ENCODE measurements around the gene PLXNA4.
"Not testable (repeated sequence)": the region's sequence is repeated elsewhere in the genome, so short reads cannot be mapped to it uniquely, and the experiment has no call there.

Gene PLXNA4

GRCh38 chr7:132177708-132178401 lies 398.4 kb downstream of the PLXNA4 start:
- DNase-seq, result peak in 2 of 10 donors; percentile 18 to 43
- intact Hi-C loops (cut with DNase I), result no loop called here

GRCh38 chr7:132176719-132177118 lies 399.6 kb downstream of the PLXNA4 start:
- peak in 1 of 10 donors; percentile 41 for DNase-seq
- intact Hi-C loops (cut with DNase I), result no loop called here

GRCh38 chr7:132171130-132171576 lies 405.1 kb downstream of the PLXNA4 start:
- DNase-seq, result peak in 2 of 10 donors; percentile 22 to 24
- intact Hi-C loops (cut with DNase I), result no loop called here

GRCh38 chr7:132169730-132170129 lies 406.5 kb downstream of the PLXNA4 start:
- intact Hi-C loops (cut with DNase I), result no loop called here
- peak in 1 of 10 donors; percentile 49 for DNase-seq

GRCh38 chr7:132168239-132168638 lies 408.0 kb downstream of the PLXNA4 start:
- peak in 1 of 10 donors; percentile 67 for DNase-seq
- intact Hi-C loops (cut with DNase I), result no loop called here

GRCh38 chr7:132165695-132166094 lies 410.6 kb downstream of the PLXNA4 start:
- DNase-seq, result peak in 2 of 10 donors; percentile 14 to 49
- intact Hi-C loops (cut with DNase I), result not testable (repeated sequence)

GRCh38 chr7:132164558-132165125 lies 411.6 kb downstream of the PLXNA4 start:
- DNase-seq, result no peak
- intact Hi-C loops (cut with DNase I), result no loop called here

- peak in 2 of 10 donors; percentile 14 to 47 for DNase-seq
Measured at GRCh38 chr7:132162556-132163144, 413.6 kb downstream of the PLXNA4 start.

GRCh38 chr7:132161976-132162375 lies 414.3 kb downstream of the PLXNA4 start:
- intact Hi-C loops (cut with DNase I), result no loop called here
- peak in 2 of 10 donors; percentile 45 to 54 for DNase-seq

More at GRCh38 chr7:132162556-132163144, 413.6 kb downstream of the PLXNA4 start:
- intact Hi-C loops (cut with DNase I), result no loop called here

GRCh38 chr7:132161533-132161915 lies 414.7 kb downstream of the PLXNA4 start:
- intact Hi-C loops (cut with DNase I), result no loop called here
- DNase-seq, result peak in 2 of 10 donors; percentile 77 to 78

GRCh38 chr7:132160611-132161532 lies 415.4 kb downstream of the PLXNA4 start:
- peak in 2 of 10 donors; percentile 67 to 70 for DNase-seq
- intact Hi-C loops (cut with DNase I), result no loop called here

GRCh38 chr7:132158841-132159240 lies 417.4 kb downstream of the PLXNA4 start:
- no peak for DNase-seq
- intact Hi-C loops (cut with DNase I), result loop anchor here (10.0 kb wide), 1 partner anchor 214 kb away; no protein-coding TSS in a partner anchor

- intact Hi-C loops (cut with DNase I), result loop anchor here (10.0 kb wide), 1 partner anchor 213 kb away; no protein-coding TSS in a partner anchor
- no peak for DNase-seq
Measured at GRCh38 chr7:132158166-132158565, 418.1 kb downstream of the PLXNA4 start.

- intact Hi-C loops (cut with DNase I), result loop anchor here (10.0 kb wide), 1 partner anchor 211 kb away; no protein-coding TSS in a partner anchor
Measured at GRCh38 chr7:132155715-132156114, 420.6 kb downstream of the PLXNA4 start.

GRCh38 chr7:132154695-132155471 lies 421.4 kb downstream of the PLXNA4 start:
- intact Hi-C loops (cut with DNase I), result loop anchor here (10.0 kb wide), 1 partner anchor 210 kb away; no protein-coding TSS in a partner anchor
- peak in 1 of 10 donors; percentile 52 for DNase-seq

More at GRCh38 chr7:132155715-132156114, 420.6 kb downstream of the PLXNA4 start:
- peak in 1 of 10 donors; percentile 30 for DNase-seq

- no peak for DNase-seq
- intact Hi-C loops (cut with DNase I), result loop anchor here (10.0 kb wide), 1 partner anchor 209 kb away; no protein-coding TSS in a partner anchor
Measured at GRCh38 chr7:132154248-132154647, 422.0 kb downstream of the PLXNA4 start.

- peak in 5 of 10 donors; percentile 29 to 91 (median 77) for DNase-seq
- intact Hi-C loops (cut with DNase I), result loop anchor here (10.0 kb wide), 1 partner anchor 208 kb away; no protein-coding TSS in a partner anchor
Measured at GRCh38 chr7:132152131-132152889, 424.0 kb downstream of the PLXNA4 start.

- intact Hi-C loops (cut with DNase I), result loop anchor here (10.0 kb wide), 1 partner anchor 206 kb away; no protein-coding TSS in a partner anchor
- peak in 1 of 10 donors; percentile 17 for DNase-seq
Measured at GRCh38 chr7:132150711-132151110, 425.6 kb downstream of the PLXNA4 start.

All from posterior cingulate gyrus (tissue), 11 donors.